GM04503 (cell line): ENCODE measurements around the gene UBA7.
"Not testable (repeated sequence)": the region's sequence is repeated elsewhere in the genome, so short reads cannot be mapped to it uniquely, and the experiment has no call there.

Source experiments
- DNase-seq: peaks from one replicate; pipeline ENCODE4 v3.0.0-alpha.2; 2012; ENCODE audit warnings: low read depth

The UBA7 gene, protein sequence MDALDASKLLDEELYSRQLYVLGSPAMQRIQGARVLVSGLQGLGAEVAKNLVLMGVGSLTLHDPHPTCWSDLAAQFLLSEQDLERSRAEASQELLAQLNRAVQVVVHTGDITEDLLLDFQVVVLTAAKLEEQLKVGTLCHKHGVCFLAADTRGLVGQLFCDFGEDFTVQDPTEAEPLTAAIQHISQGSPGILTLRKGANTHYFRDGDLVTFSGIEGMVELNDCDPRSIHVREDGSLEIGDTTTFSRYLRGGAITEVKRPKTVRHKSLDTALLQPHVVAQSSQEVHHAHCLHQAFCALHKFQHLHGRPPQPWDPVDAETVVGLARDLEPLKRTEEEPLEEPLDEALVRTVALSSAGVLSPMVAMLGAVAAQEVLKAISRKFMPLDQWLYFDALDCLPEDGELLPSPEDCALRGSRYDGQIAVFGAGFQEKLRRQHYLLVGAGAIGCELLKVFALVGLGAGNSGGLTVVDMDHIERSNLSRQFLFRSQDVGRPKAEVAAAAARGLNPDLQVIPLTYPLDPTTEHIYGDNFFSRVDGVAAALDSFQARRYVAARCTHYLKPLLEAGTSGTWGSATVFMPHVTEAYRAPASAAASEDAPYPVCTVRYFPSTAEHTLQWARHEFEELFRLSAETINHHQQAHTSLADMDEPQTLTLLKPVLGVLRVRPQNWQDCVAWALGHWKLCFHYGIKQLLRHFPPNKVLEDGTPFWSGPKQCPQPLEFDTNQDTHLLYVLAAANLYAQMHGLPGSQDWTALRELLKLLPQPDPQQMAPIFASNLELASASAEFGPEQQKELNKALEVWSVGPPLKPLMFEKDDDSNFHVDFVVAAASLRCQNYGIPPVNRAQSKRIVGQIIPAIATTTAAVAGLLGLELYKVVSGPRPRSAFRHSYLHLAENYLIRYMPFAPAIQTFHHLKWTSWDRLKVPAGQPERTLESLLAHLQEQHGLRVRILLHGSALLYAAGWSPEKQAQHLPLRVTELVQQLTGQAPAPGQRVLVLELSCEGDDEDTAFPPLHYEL

GRCh38 chr3:49813497-49814174 lies at the start of gene UBA7:
UBA7 (minus strand) TSS chr3:49813953; CDS start chr3:49813787, 166 bp downstream.
- no peak for DNase-seq

DNA sequence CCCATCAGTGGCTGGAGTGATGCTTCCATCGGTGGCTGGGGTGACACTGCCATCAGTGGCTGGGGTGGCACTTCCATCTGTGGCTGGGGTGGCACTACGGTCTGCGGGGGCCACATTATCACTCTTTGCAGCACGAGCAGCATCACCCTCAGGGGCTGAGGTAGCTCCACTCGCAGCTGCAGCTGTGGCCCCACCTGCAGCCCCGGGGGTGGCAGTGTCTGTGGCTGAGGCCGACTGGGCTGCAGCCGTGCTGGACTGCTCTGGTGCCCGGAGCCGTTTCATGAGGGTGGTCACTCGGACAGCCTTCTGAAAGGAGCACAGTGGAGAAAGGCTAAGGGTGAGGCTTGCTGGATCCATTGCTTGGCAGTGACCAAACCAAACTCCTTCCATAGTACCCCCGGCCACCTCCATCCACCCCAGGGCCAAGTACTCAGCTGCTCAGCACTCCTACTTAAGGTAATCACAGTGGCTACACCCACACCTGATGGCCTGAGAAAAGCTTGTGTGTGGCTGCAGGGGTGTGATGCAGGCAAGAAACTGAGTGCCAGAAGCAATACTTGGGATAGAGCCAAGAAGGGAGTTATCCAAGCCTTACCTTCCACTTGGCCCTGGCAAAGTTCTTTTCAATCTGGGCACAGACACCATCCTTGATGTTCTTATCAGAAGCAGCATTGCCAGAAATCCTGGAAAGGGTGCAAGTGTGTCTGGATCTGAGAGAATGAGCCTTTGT lies 46.0 kb upstream of the UBA7 start:
- no peak for DNase-seq

GRCh38 chr3:49856181-49857005 lies 42.6 kb upstream of the UBA7 start, which contains the start of gene TRAIP:
TRAIP (minus strand) TSS chr3:49856564; CDS start chr3:49856453, 111 bp downstream.
- DNase-seq = peak; percentile 48

GRCh38 chr3:49855662-49856061 lies 41.9 kb upstream of the UBA7 start:
- no peak for DNase-seq

DNA sequence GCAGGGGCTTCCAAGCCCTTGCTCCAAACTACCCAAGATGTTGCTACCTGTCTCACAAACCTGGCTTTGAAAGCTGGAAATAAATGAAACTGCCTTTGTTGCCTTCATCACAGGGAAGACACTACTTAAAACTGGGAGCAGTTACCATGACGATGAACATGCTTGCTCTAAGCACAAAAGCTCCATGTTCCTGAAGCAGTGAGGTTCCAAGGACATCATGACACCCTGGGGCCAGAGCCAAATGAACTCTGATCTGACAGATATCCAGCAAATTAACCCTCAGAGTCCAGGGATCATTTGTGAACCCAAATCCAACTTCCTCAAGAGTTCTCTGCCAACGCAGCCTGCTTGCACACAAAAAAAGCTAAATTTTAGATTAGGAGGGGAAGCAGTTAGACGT lies 31.9 kb upstream of the UBA7 start:
- DNase-seq = no peak

DNA sequence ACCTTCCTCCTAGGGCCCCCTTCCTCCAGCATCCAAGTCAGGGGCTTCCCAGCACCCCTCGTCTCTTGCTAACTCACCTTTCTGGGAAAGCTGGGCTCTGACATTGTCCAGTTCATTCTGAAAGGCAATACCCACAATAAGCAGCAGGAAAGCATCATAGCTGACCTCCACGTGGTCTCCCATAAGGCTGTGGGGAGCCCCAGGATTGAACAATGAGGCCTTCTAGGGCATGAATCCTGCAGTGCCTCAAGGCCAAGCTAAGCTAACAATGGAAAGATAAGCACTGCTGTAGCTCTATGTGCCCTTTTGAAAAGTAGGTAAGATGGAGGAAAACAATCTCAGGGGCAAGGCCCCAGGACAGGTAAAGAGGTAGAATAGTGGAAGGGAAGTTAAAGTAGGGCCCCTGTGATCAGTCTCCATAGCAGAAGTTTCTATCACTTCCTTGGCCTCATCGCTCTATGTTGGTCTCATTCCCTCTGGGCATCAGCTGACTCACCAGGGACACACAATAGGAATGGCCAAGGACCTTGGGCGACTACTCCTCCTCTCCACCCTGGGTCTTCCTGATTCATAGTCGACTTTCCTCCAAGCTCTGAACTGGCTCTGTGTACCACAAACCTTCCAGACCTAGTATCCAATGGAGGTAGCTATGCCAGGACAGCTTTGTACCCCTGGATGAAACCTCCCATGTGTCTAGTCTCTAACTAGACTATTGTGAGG lies 30.9 kb upstream of the UBA7 start:
- DNase-seq = no peak

- no peak for DNase-seq
These were observed 29.2 kb upstream of the UBA7 start for GRCh38 chr3:49842843-49843517.

DNA sequence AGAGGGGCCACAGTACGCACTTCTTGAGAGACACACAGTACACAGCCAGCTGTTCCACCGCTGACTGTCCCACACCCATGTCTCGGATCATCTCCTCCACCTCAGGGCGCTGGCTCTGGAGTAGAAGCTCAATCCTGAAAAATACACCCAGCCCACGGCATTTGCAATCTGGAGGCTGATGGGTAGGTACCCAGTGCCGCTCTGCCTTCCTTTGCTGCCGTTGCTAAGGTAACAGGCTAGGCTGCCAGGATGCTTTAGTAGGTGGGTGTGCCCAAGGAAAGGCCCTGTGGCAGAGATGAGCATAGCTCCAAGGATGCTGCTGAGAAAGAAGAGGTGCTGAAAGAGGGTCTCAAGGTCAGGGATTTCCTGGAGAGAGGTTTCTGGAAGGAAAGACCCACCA lies 28.1 kb upstream of the UBA7 start:
- no peak for DNase-seq

DNA sequence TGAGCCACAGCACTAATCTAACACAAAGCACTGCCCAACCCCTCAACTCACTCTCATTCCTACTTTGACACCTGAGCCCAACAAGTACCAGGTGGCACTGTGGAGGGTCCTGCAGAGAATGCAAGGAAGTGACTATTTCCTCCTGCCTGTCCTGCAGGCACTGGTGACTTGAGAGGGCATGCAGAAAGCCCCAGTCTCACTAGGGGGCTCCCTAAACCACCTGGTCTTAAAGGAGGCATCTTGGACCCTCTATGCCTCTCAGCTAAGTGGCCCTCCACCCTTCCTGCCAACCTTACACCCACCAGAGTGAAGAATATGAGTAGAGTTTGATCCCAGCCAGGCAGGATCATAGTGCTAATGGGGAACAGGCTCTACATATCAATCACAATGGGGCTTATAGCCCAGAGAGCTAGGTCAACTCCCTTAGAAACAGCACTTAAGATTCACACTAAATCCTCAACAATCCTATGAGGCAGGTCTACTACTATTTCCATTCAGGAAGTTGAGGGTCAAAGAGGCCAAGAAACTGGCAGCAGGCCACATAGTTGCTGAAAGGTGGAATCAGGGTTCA lies 27.5 kb upstream of the UBA7 start:
- no peak for DNase-seq

DNA sequence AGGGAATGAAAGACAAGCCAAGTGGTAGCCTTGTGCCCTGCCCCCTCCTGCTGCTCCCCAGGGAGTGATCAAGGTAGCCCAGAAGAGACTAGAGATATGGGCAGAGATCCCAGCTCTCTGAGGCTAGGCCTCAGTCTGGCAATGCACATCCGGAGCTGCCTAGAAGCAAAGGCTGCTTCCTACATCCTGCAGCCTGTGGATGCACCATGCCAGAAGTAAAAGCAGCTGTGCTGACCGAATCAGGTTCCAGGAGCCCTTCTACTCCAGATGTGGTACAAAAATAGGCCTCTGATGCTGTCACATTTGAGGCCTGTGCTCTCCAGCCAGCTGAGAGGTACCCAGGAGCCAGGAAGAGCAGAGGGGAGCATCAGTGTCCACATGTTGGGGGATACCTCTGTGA lies 26.6 kb upstream of the UBA7 start:
- no peak for DNase-seq

DNA sequence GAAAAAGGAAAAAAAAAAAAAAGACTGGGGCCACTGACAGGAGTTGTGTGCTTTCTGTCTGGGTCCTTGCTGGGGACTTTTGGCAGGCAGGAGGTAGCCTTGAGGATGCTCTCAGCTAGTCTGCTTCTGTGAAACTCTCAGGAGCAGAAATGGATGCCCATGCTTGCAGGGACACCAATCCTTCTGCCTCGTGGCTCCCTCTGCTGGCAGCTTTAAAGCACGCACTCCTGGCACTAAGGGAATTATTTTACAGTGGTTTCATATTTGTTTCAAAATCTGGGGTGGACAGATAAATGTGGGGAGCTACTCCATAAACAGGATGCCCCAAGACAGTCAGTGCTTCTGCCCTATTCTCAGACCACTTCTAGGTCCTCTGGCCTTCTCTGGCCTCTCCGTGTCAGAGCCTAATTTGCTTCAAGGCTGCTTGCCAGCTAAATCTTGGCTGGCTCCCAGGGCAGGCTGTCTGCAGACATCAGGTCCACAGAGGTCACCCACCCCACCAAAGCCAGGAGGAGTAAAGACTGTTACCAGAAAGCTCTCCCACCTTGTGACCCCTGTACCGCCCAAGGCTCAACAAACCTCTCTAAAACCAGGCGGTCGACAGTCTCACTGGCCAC lies 25.5 kb upstream of the UBA7 start:
- no peak for DNase-seq

DNA sequence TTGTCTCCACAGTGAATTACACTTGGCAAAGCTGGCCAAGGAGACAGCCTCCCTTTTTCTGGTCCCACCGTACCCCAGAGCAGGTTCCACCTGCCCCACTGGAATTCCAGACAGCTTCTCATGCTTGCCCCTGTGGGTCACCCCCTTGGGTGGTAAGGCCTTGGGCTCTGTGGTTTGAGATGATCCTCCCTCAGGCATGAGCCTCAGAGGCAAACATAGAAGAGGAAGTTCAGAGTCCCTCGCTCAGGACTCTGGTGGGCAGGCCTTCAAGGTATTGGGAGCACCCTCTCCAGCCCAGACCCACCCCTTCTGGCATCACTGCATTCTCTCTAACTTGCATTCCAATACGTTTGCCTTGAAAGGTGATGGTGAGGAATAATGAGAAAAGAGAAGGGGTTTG lies 17.6 kb upstream of the UBA7 start:
- no peak for DNase-seq

DNA sequence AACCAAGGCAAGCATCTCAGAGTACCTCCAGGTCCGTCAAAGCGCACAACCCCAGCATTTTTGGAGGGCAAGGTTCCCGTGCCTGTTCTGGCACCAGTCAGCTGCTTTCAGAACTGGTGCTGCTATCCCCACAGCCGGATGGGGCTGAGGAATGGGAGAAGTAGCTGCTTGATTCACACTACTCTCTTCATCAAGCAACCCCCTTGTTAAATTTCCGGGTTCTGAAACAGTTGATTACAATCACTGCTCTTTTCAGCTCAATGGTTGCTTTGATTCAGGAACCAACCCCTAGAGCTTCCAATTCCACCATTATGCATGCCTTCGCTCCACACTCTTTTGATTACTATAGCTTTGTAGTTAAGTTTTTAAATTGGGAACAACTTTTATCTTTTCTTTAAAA lies 12.3 kb upstream of the UBA7 start:
- DNase-seq = no peak

DNA sequence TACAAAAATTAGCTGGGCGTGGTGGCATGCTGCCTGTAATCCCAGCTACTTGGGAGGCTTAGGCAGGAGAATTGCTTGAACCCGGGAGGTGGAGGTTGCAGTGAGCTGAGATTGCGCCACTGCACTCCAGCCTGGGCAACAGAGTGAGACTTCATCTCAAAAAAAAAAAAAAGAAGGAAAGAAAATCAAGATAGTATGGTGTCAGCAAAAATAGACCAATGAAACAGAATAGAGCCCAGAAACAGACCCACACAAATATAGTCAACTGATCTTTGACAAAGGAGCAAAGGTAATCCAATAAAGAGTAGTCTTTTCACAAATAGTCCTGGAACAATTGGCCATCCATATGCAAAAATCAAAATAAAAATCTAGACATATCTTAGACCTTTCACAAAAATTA lies 9.4 kb upstream of the UBA7 start:
- not testable (repeated sequence) for DNase-seq

DNA sequence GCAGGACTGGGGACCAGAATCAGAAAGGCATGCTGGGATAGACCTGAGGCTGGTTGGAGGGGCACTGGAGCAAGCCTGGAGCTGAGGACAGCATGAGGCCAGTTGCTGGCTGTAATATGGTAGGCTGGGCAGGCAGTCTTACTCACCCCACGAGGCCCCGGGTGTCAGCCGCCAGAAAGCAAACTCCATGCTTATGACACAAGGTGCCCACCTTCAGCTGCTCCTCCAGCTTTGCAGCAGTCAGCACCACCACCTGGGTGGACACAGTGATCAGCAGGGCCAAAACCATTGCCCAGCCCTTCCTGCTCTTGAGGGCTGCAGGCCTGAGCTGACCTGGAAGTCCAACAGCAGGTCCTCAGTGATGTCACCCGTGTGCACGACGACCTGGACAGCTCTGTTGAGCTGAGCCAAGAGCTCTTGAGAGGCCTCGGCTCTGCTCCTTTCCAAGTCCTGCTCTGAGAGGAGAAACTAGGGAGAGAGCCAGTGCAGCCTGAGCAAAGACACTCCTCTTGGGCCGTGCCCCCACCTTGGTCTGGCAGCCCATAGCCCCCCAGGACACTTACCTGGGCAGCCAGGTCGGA lies 747 bp downstream of the UBA7 start:
- no peak for DNase-seq

GRCh38 chr3:49807431-49808114 lies 6.2 kb downstream of the UBA7 start:
- no peak for DNase-seq

- DNase-seq = no peak
These were observed 6.9 kb downstream of the UBA7 start for GRCh38 chr3:49806850-49807249.
